CD4-positive, alpha-beta T cell (primary cell): ENCODE measurements around the gene KCNH4. TPM values are rescaled to one million over a fixed set of nuclear protein-coding genes. Genes with fewer than 3 reads are reported as not detected.

Experiments used
- ATAC-seq: fragments of 200-7000 bp; cut with Tn5 transposase; one replicate; pipeline ENCODE4 v1.10.0; 2022; ENCODE audit warnings: mild to moderate bottlenecking; ENCODE audit not compliant: poor library complexity
- CTCF ChIA-PET: fragments of 350-600 bp; sonication (Branson Sonifier 250); formaldehyde crosslinking; loops from one replicate; lab custom pipeline; 2021; ENCODE audit warnings: antibody characterized with exemption, inconsistent platforms; lab: Charles Lee
- POLR2A ChIA-PET: fragments of 350-600 bp; sonication (Branson Sonifier 250); formaldehyde crosslinking; loops from one replicate; lab custom pipeline; 2021; ENCODE audit warnings: antibody characterized with exemption, inconsistent platforms; lab: Charles Lee
- DNase-seq, 14 experiments: peaks; one replicate each; pipeline ENCODE4 v3.0.0-alpha.2; 2013 to 2020; ENCODE audit warnings: mixed read lengths in 2 of 14
- H3K27ac ChIP-seq, 2 donors: one replicate each; pipeline versions ENCODE4 v1.5.1 to v1.7.0; 2013; ENCODE audit warnings: low read length in 2 of 2, low read depth in 1 of 2, mild to moderate bottlenecking in 1 of 2
- H3K27me3 ChIP-seq, 2 experiments: 1 replicate in 1 of 2; 2 replicates in 1 of 2; pipeline versions ENCODE4 v1.6.1 to v1.7.0; 2013; ENCODE audit warnings: low read length in 2 of 2, control low read depth in 1 of 2, mild to moderate bottlenecking in 1 of 2, moderate library complexity in 1 of 2; ENCODE audit not compliant: insufficient read depth in 2 of 2, control insufficient read depth in 1 of 2
- H3K36me3 ChIP-seq: one replicate; pipeline ENCODE4 v1.6.1; 2013; ENCODE audit warnings: low read length, control low read depth; ENCODE audit not compliant: insufficient read depth
- H3K4me1 ChIP-seq: one replicate; pipeline ENCODE4 v1.6.1; 2013; ENCODE audit warnings: low read length, control low read depth; ENCODE audit not compliant: insufficient read depth
- H3K4me3 ChIP-seq: one replicate; pipeline ENCODE4 v1.5.1; 2013; ENCODE audit warnings: mild to moderate bottlenecking, low read length, moderate library complexity
- H3K9me3 ChIP-seq, 2 experiments: 1 replicate in 1 of 2; 2 replicates in 1 of 2; pipeline versions ENCODE4 v1.6.1 to v1.7.0; 2013; ENCODE audit warnings: low read length in 2 of 2, mild to moderate bottlenecking in 2 of 2, control low read depth in 1 of 2, moderate library complexity in 1 of 2; ENCODE audit not compliant: control insufficient read depth in 1 of 2, insufficient read depth in 1 of 2
- H3K27ac Mint-ChIP-seq: one replicate; pipeline ENCODE4 v1.8.0; 2020; ENCODE audit warnings: mixed read lengths
- H3K27me3 Mint-ChIP-seq: one replicate; pipeline ENCODE4 v1.8.0; 2021; ENCODE audit warnings: mixed read lengths
- H3K36me3 Mint-ChIP-seq: one replicate; pipeline ENCODE4 v1.8.0; 2021; ENCODE audit warnings: low read depth, mixed read lengths
- H3K4me1 Mint-ChIP-seq: one replicate; pipeline ENCODE4 v1.8.0; 2021; ENCODE audit warnings: low read depth, mixed read lengths
- H3K4me3 Mint-ChIP-seq: one replicate; pipeline ENCODE4 v1.8.0; 2020; ENCODE audit warnings: mild to moderate bottlenecking, mixed read lengths
- H3K9me3 Mint-ChIP-seq: one replicate; pipeline ENCODE4 v1.8.0; 2020; ENCODE audit warnings: mixed read lengths
- intact Hi-C, 2 experiments: fragments of 100-400 bp; cut with DNase I in 1 of 2; cut with micrococcal nuclease in 1 of 2; formaldehyde crosslinking; loops; one replicate each; pipeline versions ENCODE4 v1.15.1 to v1.9.0; 2023 to 2025; cut with DNase I, micrococcal nuclease
- total RNA-seq, 174 experiments: library from RNA in 2 of 174; stranded (reverse) in 2 of 174; gene quantifications; one replicate each; pipeline ENCODE4 v1.2.3 and lab custom pipeline; 2021 to 2026
- TF ChIP-seq, protein P1 (sequence below): fragments of 200-600 bp; IDR thresholded peaks from one replicate; pipeline ENCODE4 v1.8.0; 2022; ENCODE audit warnings: antibody characterized with exemption, mild to moderate bottlenecking

The KCNH4 gene
- total RNA-seq, 2 experiments from 2014 or later, result 0.17 to 0.25 TPM

DNA sequence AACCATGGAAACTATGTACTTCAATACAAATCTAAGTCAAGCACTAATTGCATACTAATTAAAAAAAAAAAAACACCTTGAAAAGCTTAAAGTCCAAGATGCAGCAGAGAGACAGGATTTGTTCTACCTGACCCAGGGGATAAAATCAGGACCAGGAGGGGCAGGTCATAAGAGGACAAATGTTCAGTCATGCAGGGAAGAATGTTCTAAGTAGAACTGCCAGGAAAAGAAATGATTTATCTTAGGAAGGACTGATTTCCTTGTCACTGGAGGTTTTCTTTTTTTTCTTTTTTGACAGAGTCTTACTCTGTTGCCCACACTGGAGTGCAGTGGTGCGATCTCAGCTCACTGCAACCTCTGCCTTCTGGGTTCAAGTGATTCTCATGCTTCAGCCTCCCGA, 22.4 kb upstream of the KCNH4 start:
- H3K9me3 Mint-ChIP-seq, result no peaks in the 10 kb centered on the region
- H3K27ac ChIP-seq, result no peak overlapping the region
- H3K36me3 ChIP-seq, result peaks cover 67% of the 10 kb centered on the region
- H3K36me3 Mint-ChIP-seq, result peaks cover 80% of the 10 kb centered on the region
- no peaks in the 10 kb centered on the region for H3K27me3 ChIP-seq
- H3K4me1 Mint-ChIP-seq, result no peaks in the 10 kb centered on the region
- no peak overlapping the region for H3K4me3 ChIP-seq
- POLR2A ChIA-PET, result no interaction called here
- TF ChIP-seq, protein P1, sequence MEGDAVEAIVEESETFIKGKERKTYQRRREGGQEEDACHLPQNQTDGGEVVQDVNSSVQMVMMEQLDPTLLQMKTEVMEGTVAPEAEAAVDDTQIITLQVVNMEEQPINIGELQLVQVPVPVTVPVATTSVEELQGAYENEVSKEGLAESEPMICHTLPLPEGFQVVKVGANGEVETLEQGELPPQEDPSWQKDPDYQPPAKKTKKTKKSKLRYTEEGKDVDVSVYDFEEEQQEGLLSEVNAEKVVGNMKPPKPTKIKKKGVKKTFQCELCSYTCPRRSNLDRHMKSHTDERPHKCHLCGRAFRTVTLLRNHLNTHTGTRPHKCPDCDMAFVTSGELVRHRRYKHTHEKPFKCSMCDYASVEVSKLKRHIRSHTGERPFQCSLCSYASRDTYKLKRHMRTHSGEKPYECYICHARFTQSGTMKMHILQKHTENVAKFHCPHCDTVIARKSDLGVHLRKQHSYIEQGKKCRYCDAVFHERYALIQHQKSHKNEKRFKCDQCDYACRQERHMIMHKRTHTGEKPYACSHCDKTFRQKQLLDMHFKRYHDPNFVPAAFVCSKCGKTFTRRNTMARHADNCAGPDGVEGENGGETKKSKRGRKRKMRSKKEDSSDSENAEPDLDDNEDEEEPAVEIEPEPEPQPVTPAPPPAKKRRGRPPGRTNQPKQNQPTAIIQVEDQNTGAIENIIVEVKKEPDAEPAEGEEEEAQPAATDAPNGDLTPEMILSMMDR, result no peak
- intact Hi-C loops, result no loop called here
- no peak for DNase-seq
- H3K27ac Mint-ChIP-seq, result peak overlapping the region; percentile 20
- H3K27me3 Mint-ChIP-seq, result no peaks in the 10 kb centered on the region
- H3K4me1 ChIP-seq, result no peaks in the 10 kb centered on the region
- no peak overlapping the region for H3K4me3 Mint-ChIP-seq
- no peaks in the 10 kb centered on the region for H3K9me3 ChIP-seq
- CTCF ChIA-PET, result no interaction called here
- ATAC-seq, result no peak

GRCh38 chr17:42202696-42203095, 21.8 kb upstream of the KCNH4 start:
- Histone ChIP-seq H3K27me3 (no peaks in the 10 kb centered on the region), H3K36me3 (peaks cover 67% of the 10 kb centered on the region), H3K4me1 (no peaks in the 10 kb centered on the region), H3K27ac (no peak overlapping the region), H3K9me3 (no peaks in the 10 kb centered on the region), H3K4me3 (no peak overlapping the region)
- H3K27ac Mint-ChIP-seq, result no peak overlapping the region
- intact Hi-C loops, result no loop called here
- DNase-seq (no peak), ATAC-seq (no peak)
- TF ChIP-seq, protein P1, result no peak
- H3K4me1 Mint-ChIP-seq, result no peaks in the 10 kb centered on the region
- H3K36me3 Mint-ChIP-seq, result peaks cover 77% of the 10 kb centered on the region
- no peaks in the 10 kb centered on the region for H3K9me3 Mint-ChIP-seq
- H3K4me3 Mint-ChIP-seq, result no peak overlapping the region
- ChIA-PET CTCF (no interaction called here), POLR2A (no interaction called here)
- no peaks in the 10 kb centered on the region for H3K27me3 Mint-ChIP-seq

DNA sequence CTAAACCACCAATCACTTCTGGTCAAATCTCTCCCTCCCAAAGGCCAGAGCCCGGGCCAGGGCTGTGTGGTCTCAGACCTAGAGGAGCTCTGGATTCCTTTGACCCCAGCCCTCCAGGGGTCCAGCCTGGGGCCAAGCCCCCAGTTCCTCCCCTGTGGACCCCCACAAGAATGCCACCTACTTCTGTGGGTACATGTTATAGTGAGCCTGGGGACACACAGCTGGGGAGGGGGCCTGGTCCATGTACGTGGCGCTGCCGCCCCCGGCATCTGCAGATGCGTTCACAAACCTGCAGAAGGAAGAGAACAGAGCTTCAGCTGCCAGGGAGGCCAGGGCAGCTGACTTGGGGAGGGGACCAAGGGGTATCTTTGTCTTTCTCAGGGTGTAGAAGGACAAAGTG, 21.2 kb upstream of the KCNH4 start:
- no peak for ATAC-seq
- intact Hi-C loops, result no loop called here
- Histone ChIP-seq H3K4me3 (no peak overlapping the region), H3K36me3 (peaks cover 62% of the 10 kb centered on the region), H3K9me3 (no peaks in the 10 kb centered on the region), H3K4me1 (no peaks in the 10 kb centered on the region), H3K27ac (no peak overlapping the region), H3K27me3 (no peaks in the 10 kb centered on the region)
- Mint-ChIP-seq H3K9me3 (no peaks in the 10 kb centered on the region), H3K4me1 (no peaks in the 10 kb centered on the region), H3K36me3 (peaks cover 72% of the 10 kb centered on the region), H3K27me3 (no peaks in the 10 kb centered on the region), H3K4me3 (no peak overlapping the region), H3K27ac (peak overlapping the region; percentile 30)
- ChIA-PET CTCF (no interaction called here), POLR2A (no interaction called here)
- DNase-seq, result no peak
- TF ChIP-seq, protein P1, result no peak
